Activated B cell treated with CpG ODN at 0.5 μM for 24 hours (primary cell): ENCODE results near the gene HEXD. TPM values are rescaled to one million over a fixed set of nuclear protein-coding genes. Genes with fewer than 3 reads are reported as not detected.
"Not testable (repeated sequence)": the region's sequence is repeated elsewhere in the genome, so short reads cannot be mapped to it uniquely, and the experiment has no call there.

Source experiments
- ATAC-seq: fragments of 200-7000 bp; cut with Tn5 transposase; one replicate; pipeline ENCODE4 v1.10.0; 2021; ENCODE audit warnings: low read depth, mild to moderate bottlenecking, moderate library complexity
- CTCF ChIA-PET: fragments of 350-600 bp; sonication (Branson Sonifier 250); formaldehyde crosslinking; loops from one replicate; lab custom pipeline; 2021; ENCODE audit warnings: antibody characterized with exemption; lab: Charles Lee
- POLR2A ChIA-PET: fragments of 350-600 bp; sonication (Branson Sonifier 250); formaldehyde crosslinking; loops from one replicate; lab custom pipeline; 2021; ENCODE audit warnings: antibody characterized with exemption; lab: Charles Lee
- DNase-seq: peaks from one replicate; pipeline ENCODE4 v3.0.0; 2022
- H3K27ac Mint-ChIP-seq: one replicate; pipeline ENCODE4 v1.8.0; 2020; ENCODE audit warnings: mixed read lengths
- H3K27me3 Mint-ChIP-seq: one replicate; pipeline ENCODE4 v1.8.0; 2021; ENCODE audit warnings: mixed read lengths
- H3K36me3 Mint-ChIP-seq: one replicate; pipeline ENCODE4 v1.8.0; 2021; ENCODE audit warnings: low read depth, mixed read lengths
- H3K4me1 Mint-ChIP-seq: one replicate; pipeline ENCODE4 v1.8.0; 2021; ENCODE audit warnings: mixed read lengths
- H3K4me3 Mint-ChIP-seq: one replicate; pipeline ENCODE4 v1.8.0; 2020; ENCODE audit warnings: mild to moderate bottlenecking, mixed read lengths
- H3K9me3 Mint-ChIP-seq: one replicate; pipeline ENCODE4 v1.8.0; 2020; ENCODE audit warnings: mixed read lengths
- intact Hi-C: fragments of 100-400 bp; cut with micrococcal nuclease; formaldehyde crosslinking; loops from one replicate; pipeline ENCODE4 v1.15.1; 2024
- total RNA-seq: library from RNA; stranded (reverse); gene quantifications from 2 replicates; pipeline ENCODE4 v1.2.3, GENCODE V29; 2022
- TF ChIP-seq, protein P1 (sequence below): fragments of 200-600 bp; IDR thresholded peaks from one replicate; pipeline ENCODE4 v1.8.0; 2022; ENCODE audit warnings: antibody characterized with exemption, mild to moderate bottlenecking

Gene HEXD
- total RNA-seq, 1 donor from 2014 or later: 88.8 TPM

- intact Hi-C loops: no loop called here
- H3K36me3 Mint-ChIP-seq: peaks cover 16% of the 10 kb centered on the region
- H3K4me3 Mint-ChIP-seq: peak overlapping the region; percentile 28
- peak overlapping the region; percentile 24 for H3K27ac Mint-ChIP-seq
- POLR2A ChIA-PET: interaction anchor here (0.7 to 7.5 kb wide), 2 partner anchors 15 to 421 kb away, joined by 3 to 130 read pairs; no protein-coding TSS in a partner anchor
- DNase-seq (no peak), ATAC-seq (no peak)
- H3K27me3 Mint-ChIP-seq: no peaks in the 10 kb centered on the region
- TF ChIP-seq, protein P1, sequence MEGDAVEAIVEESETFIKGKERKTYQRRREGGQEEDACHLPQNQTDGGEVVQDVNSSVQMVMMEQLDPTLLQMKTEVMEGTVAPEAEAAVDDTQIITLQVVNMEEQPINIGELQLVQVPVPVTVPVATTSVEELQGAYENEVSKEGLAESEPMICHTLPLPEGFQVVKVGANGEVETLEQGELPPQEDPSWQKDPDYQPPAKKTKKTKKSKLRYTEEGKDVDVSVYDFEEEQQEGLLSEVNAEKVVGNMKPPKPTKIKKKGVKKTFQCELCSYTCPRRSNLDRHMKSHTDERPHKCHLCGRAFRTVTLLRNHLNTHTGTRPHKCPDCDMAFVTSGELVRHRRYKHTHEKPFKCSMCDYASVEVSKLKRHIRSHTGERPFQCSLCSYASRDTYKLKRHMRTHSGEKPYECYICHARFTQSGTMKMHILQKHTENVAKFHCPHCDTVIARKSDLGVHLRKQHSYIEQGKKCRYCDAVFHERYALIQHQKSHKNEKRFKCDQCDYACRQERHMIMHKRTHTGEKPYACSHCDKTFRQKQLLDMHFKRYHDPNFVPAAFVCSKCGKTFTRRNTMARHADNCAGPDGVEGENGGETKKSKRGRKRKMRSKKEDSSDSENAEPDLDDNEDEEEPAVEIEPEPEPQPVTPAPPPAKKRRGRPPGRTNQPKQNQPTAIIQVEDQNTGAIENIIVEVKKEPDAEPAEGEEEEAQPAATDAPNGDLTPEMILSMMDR: no peak
- CTCF ChIA-PET: no interaction called here
- peaks cover 36% of the 10 kb centered on the region for H3K4me1 Mint-ChIP-seq
- H3K9me3 Mint-ChIP-seq: no peaks in the 10 kb centered on the region
Measured at GRCh38 chr17:82452162-82452561, 34.0 kb downstream of the HEXD start.

DNA sequence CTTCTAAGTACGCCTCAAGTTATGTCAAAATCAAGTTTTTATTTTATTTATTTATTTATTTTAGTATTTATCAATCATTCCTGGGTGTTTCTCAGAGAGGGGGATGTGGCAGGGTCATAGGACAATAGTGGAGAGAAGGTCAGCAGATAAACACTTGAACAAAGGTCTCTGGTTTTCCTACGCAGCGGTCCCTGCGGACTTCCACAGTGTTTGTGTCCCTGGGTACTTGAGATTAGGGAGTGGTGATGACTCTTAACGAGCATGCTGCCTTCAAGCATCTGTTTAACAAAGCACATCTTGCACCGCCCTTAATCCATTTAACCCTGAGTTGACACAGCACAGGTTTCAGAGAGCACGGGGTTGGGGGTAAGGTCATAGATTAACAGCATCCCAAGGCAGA, 35.0 kb downstream of the HEXD start:
- peaks cover 35% of the 10 kb centered on the region for H3K4me1 Mint-ChIP-seq
- POLR2A ChIA-PET, H3K27me3 Mint-ChIP-seq, ATAC-seq, H3K9me3 Mint-ChIP-seq, DNase-seq, H3K27ac Mint-ChIP-seq, intact Hi-C loops, H3K36me3 Mint-ChIP-seq, CTCF ChIA-PET, H3K4me3 Mint-ChIP-seq: not testable (repeated sequence)

DNA sequence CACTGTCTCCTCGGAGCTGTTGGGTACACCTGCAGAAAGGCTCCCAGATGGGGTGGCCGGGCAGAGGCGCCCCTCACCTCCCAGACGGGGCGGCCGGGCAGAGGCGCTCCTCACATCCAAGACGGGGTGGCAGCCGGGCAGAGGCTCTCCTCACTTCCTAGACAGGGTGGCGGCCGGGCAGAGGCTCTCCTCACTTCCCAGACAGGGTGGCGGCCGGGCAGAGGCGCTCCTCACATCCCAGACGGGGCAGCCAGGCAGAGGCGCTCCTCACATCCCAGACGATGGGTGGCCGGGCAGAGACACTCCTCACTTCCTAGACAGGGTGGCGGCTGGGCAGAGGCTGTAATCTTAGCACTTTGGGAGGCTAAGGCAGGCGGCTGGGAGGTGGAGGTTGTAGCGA, 35.6 kb downstream of the HEXD start:
- H3K4me3 Mint-ChIP-seq, H3K27ac Mint-ChIP-seq, ATAC-seq, DNase-seq, H3K36me3 Mint-ChIP-seq, H3K9me3 Mint-ChIP-seq, H3K27me3 Mint-ChIP-seq, intact Hi-C loops, CTCF ChIA-PET: not testable (repeated sequence)
- POLR2A ChIA-PET: interaction anchor here (0.7 kb wide), 1 partner anchor 593 kb away, joined by 3 read pairs; the partner anchor contains the start of gene P4HB
- H3K4me1 Mint-ChIP-seq: peaks cover 35% of the 10 kb centered on the region

DNA sequence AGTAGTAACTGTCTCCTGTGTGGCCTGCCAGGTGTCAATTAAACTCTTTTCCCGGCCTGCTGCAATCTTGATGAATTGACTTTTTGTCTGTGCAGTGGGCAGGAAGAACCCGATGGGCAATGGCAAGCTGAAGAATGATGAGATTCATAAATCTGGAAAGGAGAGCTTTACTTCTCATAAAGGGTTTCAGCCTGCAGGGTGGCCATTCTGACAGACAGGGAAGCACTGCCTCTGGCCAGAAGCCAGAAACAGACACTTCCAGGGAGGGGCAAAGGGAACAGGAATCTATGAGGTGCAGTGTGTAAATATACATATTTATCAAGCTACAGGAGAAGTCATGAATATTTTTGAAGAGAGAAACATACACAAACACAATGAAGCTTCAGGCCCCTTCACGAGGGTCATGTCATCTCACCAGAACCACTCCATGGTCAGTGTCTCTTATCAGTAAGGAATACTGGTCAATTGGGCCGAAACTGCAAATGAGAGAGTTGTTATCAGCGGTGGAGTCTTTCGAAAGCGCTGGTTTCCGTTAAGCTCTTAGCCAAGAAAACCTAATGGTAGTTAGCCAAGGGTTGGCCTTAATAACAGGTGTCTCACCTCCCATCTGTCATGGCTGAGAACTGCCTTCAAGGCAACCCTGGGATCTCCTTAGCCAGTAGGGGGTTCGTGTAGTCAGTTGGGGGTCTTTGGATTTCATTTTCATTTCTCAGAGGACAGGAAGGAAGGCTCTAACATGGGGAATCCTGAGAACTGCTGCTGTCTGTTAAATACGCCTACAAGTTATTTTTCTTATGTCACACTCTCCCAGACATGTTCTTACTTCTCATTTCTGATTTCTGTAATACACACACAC, 39.2 kb downstream of the HEXD start:
- H3K4me3 Mint-ChIP-seq: peak overlapping the region; percentile 88
- H3K27ac Mint-ChIP-seq: peak overlapping the region; percentile 96
- DNase-seq (no peak), ATAC-seq (peak; percentile 2)
- no peaks in the 10 kb centered on the region for H3K9me3 Mint-ChIP-seq
- H3K27me3 Mint-ChIP-seq: no peaks in the 10 kb centered on the region
- intact Hi-C loops: loop anchor here (5.0 kb wide), 1 partner anchor 775 kb away; the partner anchor contains the start of genes ARL16 and HGS
- TF ChIP-seq, protein P1: no peak
- H3K4me1 Mint-ChIP-seq: peaks cover 19% of the 10 kb centered on the region
- CTCF ChIA-PET: no interaction called here
- H3K36me3 Mint-ChIP-seq: peaks cover 17% of the 10 kb centered on the region
- POLR2A ChIA-PET: interaction anchor here (0.9 to 4.9 kb wide), 15 partner anchors 9 to 183 kb away, joined by 3 to 99 read pairs (median 7); partner anchors contain the start of genes CSNK1D, FOXK2, HEXD and OGFOD3

DNA sequence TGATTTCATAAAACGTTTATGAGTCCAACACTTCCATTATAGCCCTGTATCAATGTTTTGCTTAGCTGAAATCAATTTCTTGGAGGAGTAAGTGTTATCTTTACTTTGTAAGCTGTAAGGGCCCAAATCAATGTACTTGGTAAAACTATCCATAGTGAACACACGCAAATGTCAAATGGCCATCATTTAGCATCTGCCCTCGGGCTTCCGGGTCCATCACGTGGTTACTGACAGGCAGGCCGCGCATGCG, 39.7 kb downstream of the HEXD start:
- ChIA-PET CTCF (no interaction called here), POLR2A (interaction anchor here (0.9 to 4.9 kb wide), 15 partner anchors 10 to 184 kb away, joined by 3 to 99 read pairs (median 7); partner anchors contain the start of genes CSNK1D, FOXK2, HEXD and OGFOD3)
- intact Hi-C loops: loop anchor here (1.0 to 5.0 kb wide), 6 partner anchors 9 to 776 kb away; partner anchors contain the start of genes ARL16, FOXK2, HEXD and HGS
- no peak for ATAC-seq
- Mint-ChIP-seq H3K4me3 (peak overlapping the region; percentile 88), H3K27me3 (no peaks in the 10 kb centered on the region), H3K36me3 (peaks cover 22% of the 10 kb centered on the region), H3K9me3 (no peaks in the 10 kb centered on the region), H3K27ac (peak overlapping the region; percentile 96), H3K4me1 (peaks cover 19% of the 10 kb centered on the region)
- TF ChIP-seq, protein P1: no peak
- DNase-seq: no peak
